GM23338 (cell line): Measurements from ENCODE around the gene CCR4. TPM values are rescaled to one million over a fixed set of nuclear protein-coding genes. Genes with fewer than 3 reads are reported as not detected.

ENCODE experiments used
- ATAC-seq: fragments of 200-7000 bp; cut with Tn5 transposase; 3 replicates; pipeline ENCODE4 v1.9.1; 2020
- DNase-seq: peaks from one replicate; pipeline ENCODE4 v3.0.0-alpha.2; 2015; ENCODE audit warnings: low spot score
- H2AFZ ChIP-seq: fragments of 200-600 bp; sonication (generic); 2 replicates; pipeline ENCODE4 v1.8.0; 2016; ENCODE audit warnings: antibody characterized with exemption, mild to moderate bottlenecking, moderate library complexity
- H3F3A ChIP-seq: fragments of 200-600 bp; sonication (generic); replicated peaks from 2 replicates; pipeline ENCODE4 v1.8.0; 2017; ENCODE audit warnings: antibody characterized with exemption, mixed run types, low read depth
- H3K27ac ChIP-seq: fragments of 200-600 bp; sonication (generic); 2 replicates; pipeline ENCODE4 v1.6.1; 2016; ENCODE audit warnings: low read depth
- H3K27me3 ChIP-seq: fragments of 200-600 bp; sonication (generic); 2 replicates; pipeline ENCODE4 v1.8.0; 2016; ENCODE audit warnings: mild to moderate bottlenecking, mixed run types, moderate library complexity; ENCODE audit not compliant: insufficient read depth
- H3K36me3 ChIP-seq: fragments of 200-600 bp; sonication (generic); 2 replicates; pipeline ENCODE4 v1.8.0; 2016; ENCODE audit warnings: mild to moderate bottlenecking; ENCODE audit not compliant: insufficient read depth
- H3K4me1 ChIP-seq: fragments of 200-600 bp; sonication (generic); 2 replicates; pipeline ENCODE4 v1.8.0; 2016; ENCODE audit warnings: mild to moderate bottlenecking, moderate library complexity; ENCODE audit not compliant: insufficient read depth
- H3K4me2 ChIP-seq: fragments of 200-600 bp; sonication (generic); 2 replicates; pipeline ENCODE4 v1.7.1; 2017; ENCODE audit warnings: mixed run types
- H3K4me3 ChIP-seq: fragments of 200-600 bp; sonication (generic); 2 replicates; pipeline ENCODE4 v1.6.1; 2016; ENCODE audit warnings: mixed run types
- H3K79me2 ChIP-seq: fragments of 200-600 bp; sonication (generic); replicated peaks from 2 replicates; pipeline ENCODE4 v1.8.0; 2017; ENCODE audit warnings: mild to moderate bottlenecking; ENCODE audit not compliant: insufficient read depth
- H3K9me2 ChIP-seq: fragments of 200-600 bp; sonication (generic); 2 replicates; pipeline ENCODE4 v1.8.0; 2017; ENCODE audit not compliant: insufficient read depth
- H4K20me1 ChIP-seq: fragments of 200-600 bp; sonication (generic); replicated peaks from 2 replicates; pipeline ENCODE4 v1.8.0; 2017; ENCODE audit warnings: mild to moderate bottlenecking; ENCODE audit not compliant: insufficient read depth
- H3K27ac Mint-ChIP-seq: 2 replicates; pipeline ENCODE4 v1.8.0; 2020; ENCODE audit warnings: inconsistent platforms, mild to moderate bottlenecking, moderate library complexity, mixed read lengths
- H3K27me3 Mint-ChIP-seq: 3 replicates; pipeline ENCODE4 v1.8.0; 2022; ENCODE audit warnings: low read depth, mild to moderate bottlenecking, moderate library complexity, mixed read lengths, inconsistent platforms; ENCODE audit not compliant: insufficient read depth, poor library complexity
- H3K36me3 Mint-ChIP-seq: 3 replicates; pipeline ENCODE4 v1.8.0; 2021; ENCODE audit warnings: low read depth, mild to moderate bottlenecking, inconsistent platforms, moderate library complexity, mixed read lengths
- H3K4me1 Mint-ChIP-seq: 3 replicates; pipeline ENCODE4 v1.8.0; 2020; ENCODE audit warnings: mild to moderate bottlenecking, inconsistent platforms, mixed read lengths
- H3K4me3 Mint-ChIP-seq: 3 replicates; pipeline ENCODE4 v1.8.0; 2021; ENCODE audit warnings: moderate library complexity, mild to moderate bottlenecking, inconsistent platforms, mixed read lengths
- H3K9me3 Mint-ChIP-seq: 3 replicates; pipeline ENCODE4 v1.8.0; 2020; ENCODE audit warnings: moderate library complexity, mild to moderate bottlenecking, inconsistent platforms, mixed read lengths
- CREB1 ChIP-seq: fragments of 250-450 bp; sonication (Bioruptor Pico); IDR thresholded peaks from 2 replicates; pipeline ENCODE4 v1.5.0; 2020; ENCODE audit warnings: low read depth, mild to moderate bottlenecking, moderate library complexity
- CTCF ChIP-seq, 2 experiments: fragments of 200-600 bp in 1 of 2; sonication (generic) in 1 of 2; conservative IDR thresholded peaks; 2 replicates each; pipeline versions ENCODE4 v1.5.1 to v1.6.1; 2016 to 2017; ENCODE audit warnings: antibody characterized with exemption in 2 of 2, low read depth in 2 of 2, mild to moderate bottlenecking in 2 of 2, moderate library complexity in 1 of 2
- NANOG ChIP-seq: IDR thresholded peaks from 2 replicates; pipeline ENCODE4 v1.6.1; 2016; ENCODE audit warnings: antibody characterized with exemption, borderline replicate concordance
- REST ChIP-seq: IDR thresholded peaks from one replicate; pipeline ENCODE4 v1.6.1; 2018; ENCODE audit warnings: antibody characterized with exemption; ENCODE audit not compliant: unreplicated experiment
- ZNF114 ChIP-seq: fragments of 250-450 bp; sonication (Bioruptor Pico); IDR thresholded peaks from 2 replicates; pipeline ENCODE4 v1.5.0; 2020; ENCODE audit warnings: mild to moderate bottlenecking, moderate library complexity
- ZNF331 ChIP-seq: fragments of 250-450 bp; sonication (Bioruptor Pico); IDR thresholded peaks from 2 replicates; pipeline ENCODE4 v1.5.0; 2020; ENCODE audit warnings: low read depth, mild to moderate bottlenecking, moderate library complexity
- ZNF462 ChIP-seq: fragments of 250-450 bp; sonication (Bioruptor Pico); IDR thresholded peaks from 2 replicates; pipeline ENCODE4 v1.5.0; 2020; ENCODE audit warnings: mild to moderate bottlenecking, moderate library complexity
- polyA plus RNA-seq: library from polyadenylated mRNA; unstranded; fragments of >200 nt; fragmentation: Nextera tagmentation; extraction: Ambion mirVana; gene quantifications from 2 replicates; pipeline ENCODE4 v1.2.1, GENCODE V29; 2016
- total RNA-seq: library from RNA; depleted of rRNA; stranded (reverse); fragments of >200 nt; shearing (Covaris generic); gene quantifications from 2 replicates; pipeline ENCODE4 v1.2.3, GENCODE V29; 2014

CCR4 gene
- total and polyA plus RNA-seq, 2 experiments from 2014 or later, result 0.10 to 0.35 TPM

GRCh38 chr3:32959371-32959770 lies 7.9 kb downstream of the CCR4 start:
- Histone ChIP-seq H3K79me2 (no peaks in the 10 kb centered on the region), H3K27me3 (no peaks in the 10 kb centered on the region), H4K20me1 (no peaks in the 10 kb centered on the region), H3K4me3 (no peak overlapping the region), H3F3A (no peaks in the 10 kb centered on the region; the same call in 1 of the 2 replicates), H3K27ac (no peak overlapping the region), H3K4me2 (no peak overlapping the region), H3K4me1 (no peaks in the 10 kb centered on the region), H3K9me2 (no peaks in the 10 kb centered on the region), H2AFZ (no peak overlapping the region; the same call in 1 of the 2 replicates), H3K36me3 (no peaks in the 10 kb centered on the region)
- Mint-ChIP-seq H3K4me1 (0 out of 3 replicates have a peak, but pooled peaks cover 5% of the 10 kb centered on the region), H3K9me3 (peaks cover 5% of the 10 kb centered on the region; the same call in 2 of the 3 replicates), H3K27ac (no peak overlapping the region), H3K27me3 (peaks cover 8% of the 10 kb centered on the region), H3K4me3 (no peak overlapping the region), H3K36me3 (no peaks in the 10 kb centered on the region)
- DNase-seq (peak; percentile 58), ATAC-seq (peak; percentile 98)
- TF ChIP-seq NANOG (no peak), ZNF462 (CRISPR knock-in tag) (no peak; the same call in 1 of the 2 replicates), ZNF114 (CRISPR knock-in tag) (no peak), CREB1 (CRISPR knock-in tag) (no peak), CTCF (conservative IDR thresholded peaks at IDR 0.05; ENCODE audit: low read depth in 2 of 2) (peak in 1 of 2 experiments; percentile 21; a peak in 2 of 4 replicates), ZNF331 (CRISPR knock-in tag) (no peak), REST (peak; percentile 59)
